Measurements from ENCODE around the gene HTRA2. TPM values are rescaled to one million over a fixed set of nuclear protein-coding genes. Genes with fewer than 3 reads are reported as not detected.

HTRA2 gene
- total and polyA plus RNA-seq, 9 of the 15 experiments (the other 6 are each of a cell fraction or from before 2014, with no cell fraction given) = 54.2 to 71.2 (median 65.8) TPM

GRCh38 chr2:74491648-74492544, 37.8 kb upstream of the HTRA2 start:
- no peak overlapping the region for H3K27ac ChIP-seq (ENCODE audit: extremely low read depth, low read depth, low read length)
- in situ Hi-C loops (cut with MboI) (no loop called here), intact Hi-C loops (cut with micrococcal nuclease) (no loop called here)
- peaks cover 54% of the 10 kb centered on the region; the same call in 2 of the 3 replicates for H3K36me3 ChIP-seq (ENCODE audit: control insufficient read depth, insufficient read depth, low read length)
- no peaks in the 10 kb centered on the region for H3K27me3 ChIP-seq (ENCODE audit: control insufficient read depth in 2 of 2, insufficient read depth in 2 of 2, low read length in 2 of 2)
- WGBS (ENCODE audit: insufficient coverage, low coverage, missing lambda C conversion rate) = 87% methylated on average over 10 of the region's 12 CpGs
- no peak overlapping the region for H2AFZ ChIP-seq (ENCODE audit: low read depth, low read length)
- BruUV-seq (replicated peaks) = no TSS peak
- no peaks in the 10 kb centered on the region for H3K9me3 ChIP-seq (replicated peaks; ENCODE audit: control insufficient read depth, insufficient read depth, low read depth, low read length)
- H3K4me2 ChIP-seq (ENCODE audit: insufficient read depth, low read length) = no peak overlapping the region
- FAIRE-seq = no peak
- ChIA-PET CTCF (ENCODE audit: low intra/inter-chr PET ratio) (no interaction called here), POLR2A (interaction anchor here (1.0 to 1.2 kb wide), 2 partner anchors 9 to 13 kb away, joined by 3 to 4 read pairs; no protein-coding TSS in a partner anchor)
- H3K9ac ChIP-seq (ENCODE audit: insufficient read depth in 1 of 2, low read depth in 2 of 2, low read length in 2 of 2) = peak overlapping the region in 1 of 2 experiments; percentile 13; a peak in 2 of 4 replicates
- no peaks in the 10 kb centered on the region for H3K9me1 ChIP-seq (ENCODE audit: control insufficient read depth, insufficient read depth, low read length)
- peaks cover 4 to 6% of the 10 kb centered on the region in 2 experiments; a peak in 4 of 5 replicates for H3K4me1 ChIP-seq (replicated peaks in 1 of 2; ENCODE audit: control insufficient read depth in 2 of 2, insufficient read depth in 2 of 2, low read length in 2 of 2)
- no peaks in the 10 kb centered on the region for H3K79me2 ChIP-seq (ENCODE audit: control insufficient read depth, insufficient read depth, low read length)
- no peaks in the 10 kb centered on the region for H4K20me1 ChIP-seq (replicated peaks; ENCODE audit: control insufficient read depth, insufficient read depth, low read length)
- DNase-seq (ENCODE audit: extremely low read depth in 1 of 4, low spot score in 3 of 4) = no peak
- H3K4me3 ChIP-seq = no peak overlapping the region
- peak; percentile 51 for ATAC-seq
- TF ChIP-seq ZBTB12 (CRISPR knock-in tag; IDR thresholded peaks at IDR 0.05) (no peak), FOXA1 (IDR thresholded peaks at IDR 0.05; ENCODE audit: borderline replicate concordance) (no peak), SETDB1 (IDR thresholded peaks at IDR 0.05; ENCODE audit: low read length) (no peak), RCOR1 (IDR thresholded peaks at IDR 0.05; ENCODE audit: borderline replicate concordance in 1 of 2, low read depth in 2 of 2, low read length in 2 of 2) (peak in 1 of 2 experiments; percentile 42; a peak in 1 of 4 replicates), ARID1B (IDR thresholded peaks at IDR 0.05) (peak; percentile 15; the same call in 1 of the 2 replicates), PKNOX1 (IDR thresholded peaks at IDR 0.05) (peak; percentile 29; the same call in 1 of the 2 replicates), CBFA2T3 (IDR thresholded peaks at IDR 0.05) (0 out of 2 replicates have a peak, but pooled peaks have one; percentile 32), XRCC3 (IDR thresholded peaks at IDR 0.05) (no peak), SLC30A9 (CRISPR knock-in tag; IDR thresholded peaks at IDR 0.05) (no peak), MBD2 (IDR thresholded peaks at IDR 0.05; ENCODE audit: borderline replicate concordance, low read depth) (no peak), EP300 (IDR thresholded peaks at IDR 0.05; ENCODE audit: low read length) (peak; percentile 11; the same call in 1 of the 2 replicates), MEIS2 (IDR thresholded peaks at IDR 0.05; ENCODE audit: partially characterized antibody) (peak; percentile 22), ZNF764 (CRISPR knock-in tag; IDR thresholded peaks at IDR 0.05; ENCODE audit: low read depth) (no peak), TEAD2 (tag; IDR thresholded peaks at IDR 0.05) (no peak), NCOR1 (IDR thresholded peaks at IDR 0.05) (no peak), MCM7 (IDR thresholded peaks at IDR 0.05) (no peak), GATAD2A (IDR thresholded peaks at IDR 0.05) (no peak), MTA1 (IDR thresholded peaks at IDR 0.05; ENCODE audit: borderline replicate concordance) (no peak), NFRKB (IDR thresholded peaks at IDR 0.05; ENCODE audit: low read depth) (no peak)
- TF ChIP-seq, protein P1, sequence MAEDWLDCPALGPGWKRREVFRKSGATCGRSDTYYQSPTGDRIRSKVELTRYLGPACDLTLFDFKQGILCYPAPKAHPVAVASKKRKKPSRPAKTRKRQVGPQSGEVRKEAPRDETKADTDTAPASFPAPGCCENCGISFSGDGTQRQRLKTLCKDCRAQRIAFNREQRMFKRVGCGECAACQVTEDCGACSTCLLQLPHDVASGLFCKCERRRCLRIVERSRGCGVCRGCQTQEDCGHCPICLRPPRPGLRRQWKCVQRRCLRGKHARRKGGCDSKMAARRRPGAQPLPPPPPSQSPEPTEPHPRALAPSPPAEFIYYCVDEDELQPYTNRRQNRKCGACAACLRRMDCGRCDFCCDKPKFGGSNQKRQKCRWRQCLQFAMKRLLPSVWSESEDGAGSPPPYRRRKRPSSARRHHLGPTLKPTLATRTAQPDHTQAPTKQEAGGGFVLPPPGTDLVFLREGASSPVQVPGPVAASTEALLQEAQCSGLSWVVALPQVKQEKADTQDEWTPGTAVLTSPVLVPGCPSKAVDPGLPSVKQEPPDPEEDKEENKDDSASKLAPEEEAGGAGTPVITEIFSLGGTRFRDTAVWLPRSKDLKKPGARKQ (CRISPR knock-in tag; IDR thresholded peaks at IDR 0.05) = no peak

Data from K562 (cell line).